Coronary artery (tissue), 2 donors: ENCODE measurements around the gene USP35.

Source experiments
- DNase-seq: peaks from one replicate; pipeline ENCODE4 v3.0.0-alpha.2; 2017; ENCODE audit warnings: low spot score
- H3K27ac ChIP-seq, 2 donors: fragments of 200-600 bp; sonication (generic); one replicate each; pipeline ENCODE4 v1.5.1; 2016 to 2019
- H3K4me3 ChIP-seq: fragments of 200-600 bp; sonication (generic); 2 replicates; pipeline ENCODE4 v1.5.1; 2016; ENCODE audit warnings: mild to moderate bottlenecking, moderate library complexity
- TF ChIP-seq, protein P1 (sequence below): fragments of 200-600 bp; sonication (generic); IDR thresholded peaks from one replicate; pipeline ENCODE4 v1.5.1; 2019; ENCODE audit warnings: antibody characterized with exemption

The USP35 gene, protein sequence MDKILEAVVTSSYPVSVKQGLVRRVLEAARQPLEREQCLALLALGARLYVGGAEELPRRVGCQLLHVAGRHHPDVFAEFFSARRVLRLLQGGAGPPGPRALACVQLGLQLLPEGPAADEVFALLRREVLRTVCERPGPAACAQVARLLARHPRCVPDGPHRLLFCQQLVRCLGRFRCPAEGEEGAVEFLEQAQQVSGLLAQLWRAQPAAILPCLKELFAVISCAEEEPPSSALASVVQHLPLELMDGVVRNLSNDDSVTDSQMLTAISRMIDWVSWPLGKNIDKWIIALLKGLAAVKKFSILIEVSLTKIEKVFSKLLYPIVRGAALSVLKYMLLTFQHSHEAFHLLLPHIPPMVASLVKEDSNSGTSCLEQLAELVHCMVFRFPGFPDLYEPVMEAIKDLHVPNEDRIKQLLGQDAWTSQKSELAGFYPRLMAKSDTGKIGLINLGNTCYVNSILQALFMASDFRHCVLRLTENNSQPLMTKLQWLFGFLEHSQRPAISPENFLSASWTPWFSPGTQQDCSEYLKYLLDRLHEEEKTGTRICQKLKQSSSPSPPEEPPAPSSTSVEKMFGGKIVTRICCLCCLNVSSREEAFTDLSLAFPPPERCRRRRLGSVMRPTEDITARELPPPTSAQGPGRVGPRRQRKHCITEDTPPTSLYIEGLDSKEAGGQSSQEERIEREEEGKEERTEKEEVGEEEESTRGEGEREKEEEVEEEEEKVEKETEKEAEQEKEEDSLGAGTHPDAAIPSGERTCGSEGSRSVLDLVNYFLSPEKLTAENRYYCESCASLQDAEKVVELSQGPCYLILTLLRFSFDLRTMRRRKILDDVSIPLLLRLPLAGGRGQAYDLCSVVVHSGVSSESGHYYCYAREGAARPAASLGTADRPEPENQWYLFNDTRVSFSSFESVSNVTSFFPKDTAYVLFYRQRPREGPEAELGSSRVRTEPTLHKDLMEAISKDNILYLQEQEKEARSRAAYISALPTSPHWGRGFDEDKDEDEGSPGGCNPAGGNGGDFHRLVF

DNA sequence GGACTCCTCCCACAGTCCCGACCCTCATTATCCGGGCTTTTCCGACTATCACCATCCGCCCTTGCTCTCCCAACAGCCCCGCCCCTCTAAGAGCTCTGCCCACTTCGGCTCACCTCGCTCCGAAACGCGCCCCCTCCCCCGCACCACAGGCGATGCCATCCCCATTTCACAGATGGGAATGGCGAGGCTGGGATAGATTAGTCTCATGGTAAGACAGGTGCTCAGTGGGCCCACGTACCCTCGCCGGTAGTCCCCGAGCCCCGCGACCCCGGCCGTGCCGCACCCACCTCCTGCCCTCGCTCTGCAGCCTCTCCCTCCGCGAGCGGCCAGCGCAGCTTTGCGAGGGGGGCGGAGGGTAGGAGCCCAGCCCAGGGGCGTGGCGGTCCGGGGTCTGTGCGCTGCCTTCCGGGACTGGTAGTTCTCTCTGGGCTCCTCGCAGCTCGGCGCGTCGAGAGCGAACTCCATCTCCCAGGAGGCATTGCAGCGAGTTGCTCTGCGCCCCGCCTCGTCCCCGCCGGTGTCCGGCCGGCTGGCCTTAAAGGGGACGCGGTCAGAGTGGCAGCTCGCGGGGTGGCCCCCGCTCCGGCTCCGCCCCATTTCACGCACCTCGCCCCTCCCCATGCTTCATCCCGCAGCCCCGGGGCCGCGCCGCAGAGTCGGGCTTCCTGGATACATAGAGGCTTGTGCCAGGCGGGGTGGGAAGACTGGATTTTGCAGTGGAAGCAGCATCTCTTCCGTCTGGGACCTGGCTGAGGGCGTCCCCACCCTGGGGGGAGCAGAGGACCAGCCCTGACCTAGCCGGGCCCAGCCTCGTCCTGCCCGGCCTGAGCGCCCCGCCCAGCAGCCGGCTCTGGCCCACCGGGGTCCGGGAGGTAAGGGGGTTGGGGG is at the start of gene USP35, which contains the start of gene KCTD21:
USP35 (plus strand) TSS at position 634 of the 888 bp plus-strand sequence. CDS start 7,327 bp downstream, outside the sequence.
KCTD21 (minus strand) TSS at position 341 of the 888 bp plus-strand sequence. CDS start 14,072 bp downstream, outside the sequence.
- peak within 1 kb of the TSS; percentile 92 to 96 for H3K27ac ChIP-seq
- DNase-seq, result peak; percentile 99
- TF ChIP-seq, protein P1, sequence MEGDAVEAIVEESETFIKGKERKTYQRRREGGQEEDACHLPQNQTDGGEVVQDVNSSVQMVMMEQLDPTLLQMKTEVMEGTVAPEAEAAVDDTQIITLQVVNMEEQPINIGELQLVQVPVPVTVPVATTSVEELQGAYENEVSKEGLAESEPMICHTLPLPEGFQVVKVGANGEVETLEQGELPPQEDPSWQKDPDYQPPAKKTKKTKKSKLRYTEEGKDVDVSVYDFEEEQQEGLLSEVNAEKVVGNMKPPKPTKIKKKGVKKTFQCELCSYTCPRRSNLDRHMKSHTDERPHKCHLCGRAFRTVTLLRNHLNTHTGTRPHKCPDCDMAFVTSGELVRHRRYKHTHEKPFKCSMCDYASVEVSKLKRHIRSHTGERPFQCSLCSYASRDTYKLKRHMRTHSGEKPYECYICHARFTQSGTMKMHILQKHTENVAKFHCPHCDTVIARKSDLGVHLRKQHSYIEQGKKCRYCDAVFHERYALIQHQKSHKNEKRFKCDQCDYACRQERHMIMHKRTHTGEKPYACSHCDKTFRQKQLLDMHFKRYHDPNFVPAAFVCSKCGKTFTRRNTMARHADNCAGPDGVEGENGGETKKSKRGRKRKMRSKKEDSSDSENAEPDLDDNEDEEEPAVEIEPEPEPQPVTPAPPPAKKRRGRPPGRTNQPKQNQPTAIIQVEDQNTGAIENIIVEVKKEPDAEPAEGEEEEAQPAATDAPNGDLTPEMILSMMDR, result no peak
- H3K4me3 ChIP-seq, result peak within 1 kb of the TSS; percentile 92

DNA sequence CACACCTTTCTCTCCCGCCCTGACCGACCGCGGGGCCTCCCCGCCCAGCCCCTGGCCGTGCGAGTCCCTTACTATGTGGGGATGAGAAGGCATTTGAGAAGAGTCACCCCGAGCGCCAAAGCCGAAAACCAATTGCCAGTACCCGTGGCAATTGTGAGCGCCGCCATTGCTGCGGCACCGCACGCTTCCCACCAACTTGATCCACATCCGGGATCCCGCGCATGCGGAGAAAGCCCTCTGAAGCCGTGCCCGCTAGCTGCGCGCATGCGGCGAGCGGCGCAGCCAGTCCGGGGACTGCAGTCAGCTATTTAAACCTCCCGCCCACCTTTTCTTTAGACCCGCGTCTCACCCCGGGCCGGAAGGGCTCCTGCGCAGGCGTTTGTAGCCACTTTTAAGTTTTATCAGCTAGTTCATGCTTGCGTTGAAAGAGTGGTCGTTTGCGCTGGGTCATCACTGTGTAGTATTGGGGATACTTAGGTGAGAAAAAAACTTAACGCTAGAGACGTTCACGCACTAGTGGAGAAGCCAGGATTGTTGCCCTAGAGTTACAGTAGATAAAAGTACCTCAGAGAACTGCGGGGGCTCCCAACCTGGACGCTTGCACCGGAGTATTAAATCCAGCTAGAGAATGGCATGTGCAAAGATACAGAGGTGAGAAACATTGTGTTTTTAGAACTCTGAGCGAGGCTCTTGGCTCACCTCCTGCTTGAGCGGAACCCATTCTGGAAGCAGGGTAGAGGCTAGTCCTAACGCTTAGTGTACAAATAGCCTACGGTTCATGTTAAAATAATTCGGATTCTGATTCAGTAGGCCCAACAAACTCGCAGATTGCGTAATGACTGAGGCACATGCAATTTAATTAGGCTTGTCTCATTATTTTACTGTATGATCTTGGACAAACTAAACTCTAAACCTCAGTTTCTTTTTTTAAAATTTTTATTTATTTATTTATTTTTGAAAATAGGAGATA is 49.0 kb upstream of the USP35 start, which contains the start of gene ALG8:
ALG8 (minus strand) TSS at position 205 of the 970 bp plus-strand sequence; CDS start at position 167, 38 bp downstream.
- peak within 1 kb of the TSS; percentile 72 for H3K4me3 ChIP-seq
- peak; percentile 93 for DNase-seq
- H3K27ac ChIP-seq, result peak within 1 kb of the TSS in 1 of 2 donors; percentile 51
- TF ChIP-seq, protein P1, result no peak

DNA sequence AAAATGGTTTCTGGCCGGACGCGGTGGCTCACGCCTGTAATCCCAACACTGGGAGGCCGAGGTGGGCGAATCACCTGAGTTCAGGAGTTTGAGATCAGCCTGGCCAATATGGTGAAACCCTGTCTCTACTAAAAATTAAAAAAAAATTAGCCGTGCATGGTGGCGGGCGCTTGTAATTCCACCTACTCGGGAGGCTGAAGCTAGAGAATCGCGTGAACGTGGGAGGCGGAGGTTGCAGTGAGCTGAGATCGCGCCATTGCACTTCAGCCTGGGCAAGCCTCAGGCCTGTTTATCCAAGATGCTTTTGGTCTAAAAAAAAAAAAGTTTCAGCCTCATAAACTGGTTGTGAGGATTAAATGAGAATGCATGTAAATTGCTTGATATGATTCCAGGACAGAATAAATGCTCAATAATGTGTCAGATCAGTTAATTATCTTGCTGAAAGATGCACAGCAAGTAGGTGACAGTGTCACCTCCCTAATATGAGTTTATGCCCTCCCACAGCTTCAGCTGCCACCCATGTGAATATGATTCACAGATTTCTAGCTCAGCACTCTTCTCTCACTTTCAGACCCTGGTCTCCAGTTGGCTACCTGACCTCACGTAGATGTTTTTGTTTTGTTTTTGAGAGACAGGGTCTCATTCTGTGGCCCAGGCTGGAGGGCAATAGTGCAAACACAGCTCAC is 48.2 kb upstream of the USP35 start:
- Histone ChIP-seq H3K27ac (no peak overlapping the region), H3K4me3 (peak overlapping the region; percentile 72)
- TF ChIP-seq, protein P1, result no peak
- DNase-seq, result no peak

DNA sequence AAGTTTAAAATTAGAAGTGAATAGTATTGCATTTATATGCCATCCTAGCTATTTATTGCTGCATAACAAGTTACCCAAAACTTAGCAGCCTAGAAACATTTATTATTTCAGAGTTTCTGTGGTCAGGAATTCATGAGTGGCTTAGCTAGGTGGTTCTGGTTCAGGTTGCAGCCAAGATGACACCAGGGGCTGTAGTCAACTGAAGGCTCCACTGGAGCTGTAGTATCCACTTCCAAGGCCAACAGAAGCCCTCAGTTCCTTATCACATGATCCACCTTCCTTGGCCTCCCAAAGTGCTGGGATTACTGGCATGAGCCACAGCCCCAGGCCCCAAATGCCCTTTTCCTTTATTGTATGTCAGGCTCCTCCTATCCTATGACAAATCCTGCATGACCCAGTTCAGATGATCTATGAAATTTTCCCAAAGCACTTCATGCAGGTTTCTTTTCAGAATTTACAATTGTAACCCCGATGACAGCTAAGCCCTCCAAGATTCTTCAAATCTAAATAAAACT is 43.2 kb upstream of the USP35 start:
- Histone ChIP-seq H3K4me3 (no peak overlapping the region), H3K27ac (no peak overlapping the region)
- no peak for DNase-seq
- TF ChIP-seq, protein P1, result no peak

DNA sequence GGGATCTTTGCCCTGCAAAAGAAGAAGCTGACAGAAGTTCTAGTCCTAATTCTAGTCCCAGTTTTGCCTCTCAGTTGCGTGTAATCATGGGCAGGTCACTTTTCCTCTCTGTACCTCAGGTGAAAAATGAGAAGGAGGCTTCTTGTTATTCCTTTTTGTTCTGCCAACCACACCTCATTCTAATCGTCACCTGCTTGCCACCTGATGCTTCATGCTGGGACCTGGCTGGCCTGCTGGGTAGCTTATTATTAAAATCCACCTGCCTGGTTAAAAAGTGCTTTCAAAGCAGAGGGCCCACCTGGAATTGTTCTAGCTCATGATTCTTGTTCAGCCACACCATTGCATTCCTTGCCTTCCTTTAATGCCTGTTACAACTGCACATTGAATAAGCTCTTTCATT is 40.9 kb upstream of the USP35 start:
- Histone ChIP-seq H3K27ac (no peak overlapping the region), H3K4me3 (no peak overlapping the region)
- TF ChIP-seq, protein P1, result no peak
- DNase-seq, result no peak
